Measurements from ENCODE around the gene SHF. TPM values are rescaled to one million over a fixed set of nuclear protein-coding genes. Genes with fewer than 3 reads are reported as not detected.
"Not testable (repeated sequence)": the region's sequence is repeated elsewhere in the genome, so short reads cannot be mapped to it uniquely, and the experiment has no call there.

SHF gene
- total RNA-seq = 1.5 and 1.6 TPM in 2 replicates

- intact Hi-C loops (cut with micrococcal nuclease) = loop anchor here (1.0 to 2.0 kb wide), 2 partner anchors 10 to 21 kb away; no protein-coding TSS in a partner anchor
Observed at GRCh38 chr15:45187894-45188830, at the start of gene SHF. SHF (minus strand) TSS chr15:45187966; CDS start chr15:45187951, 15 bp downstream.

- intact Hi-C loops (cut with micrococcal nuclease) = not testable (repeated sequence)
Observed at GRCh38 chr15:45236806-45237205, 49.0 kb upstream of the SHF start.

GRCh38 chr15:45234562-45235235 is 46.9 kb upstream of the SHF start:
- intact Hi-C loops (cut with micrococcal nuclease) = no loop called here

GRCh38 chr15:45231864-45232562 is 44.2 kb upstream of the SHF start:
- intact Hi-C loops (cut with micrococcal nuclease) = no loop called here

- intact Hi-C loops (cut with micrococcal nuclease) = no loop called here
Observed at GRCh38 chr15:45231132-45231531, 43.4 kb upstream of the SHF start.

GRCh38 chr15:45230245-45230965 is 42.6 kb upstream of the SHF start:
- intact Hi-C loops (cut with micrococcal nuclease) = no loop called here

GRCh38 chr15:45228931-45229330 is 41.2 kb upstream of the SHF start:
- intact Hi-C loops (cut with micrococcal nuclease) = no loop called here

GRCh38 chr15:45225506-45226273 is 37.9 kb upstream of the SHF start:
- intact Hi-C loops (cut with micrococcal nuclease) = no loop called here

- intact Hi-C loops (cut with micrococcal nuclease) = no loop called here
Observed at GRCh38 chr15:45224621-45225217, 37.0 kb upstream of the SHF start.

GRCh38 chr15:45221967-45222366 is 34.2 kb upstream of the SHF start:
- intact Hi-C loops (cut with micrococcal nuclease) = no loop called here

GRCh38 chr15:45221053-45221599 is 33.4 kb upstream of the SHF start:
- intact Hi-C loops (cut with micrococcal nuclease) = no loop called here

- intact Hi-C loops (cut with micrococcal nuclease) = no loop called here
Observed at GRCh38 chr15:45212493-45212892, 24.7 kb upstream of the SHF start.

GRCh38 chr15:45205192-45205591 is 17.4 kb upstream of the SHF start:
- intact Hi-C loops (cut with micrococcal nuclease) = loop anchor here (1.0 to 10.0 kb wide), 3 partner anchors 74 to 430 kb away; partner anchors contain the start of gene SQOR

- intact Hi-C loops (cut with micrococcal nuclease) = loop anchor here (10.0 kb wide), 1 partner anchor 432 kb away; the partner anchor contains the start of gene SQOR
Observed at GRCh38 chr15:45203182-45203581, 15.4 kb upstream of the SHF start.

GRCh38 chr15:45201869-45202268 is 14.1 kb upstream of the SHF start:
- intact Hi-C loops (cut with micrococcal nuclease) = loop anchor here (1.0 to 10.0 kb wide), 2 partner anchors 252 to 433 kb away; partner anchors contain the start of gene SQOR

- intact Hi-C loops (cut with micrococcal nuclease) = loop anchor here (1.0 to 10.0 kb wide), 2 partner anchors 253 to 433 kb away; partner anchors contain the start of gene SQOR
Observed at GRCh38 chr15:45201557-45201859, 13.7 kb upstream of the SHF start.

- intact Hi-C loops (cut with micrococcal nuclease) = loop anchor here (1.0 to 10.0 kb wide), 2 partner anchors 253 to 434 kb away; partner anchors contain the start of gene SQOR
Observed at GRCh38 chr15:45200799-45201556, 13.2 kb upstream of the SHF start.

GRCh38 chr15:45200001-45200798 is 12.4 kb upstream of the SHF start:
- intact Hi-C loops (cut with micrococcal nuclease) = loop anchor here (10.0 kb wide), 1 partner anchor 435 kb away; the partner anchor contains the start of gene SQOR
